Mammary epithelial cell (primary cell): ENCODE measurements around the gene DCLRE1B.

ENCODE experiments used
- CTCF ChIP-seq, 2 donors: IDR thresholded peaks in 1 of 2; conservative IDR thresholded peaks in 1 of 2; 2 replicates each; pipeline ENCODE4 v1.5.1; 2011 to 2012; ENCODE audit warnings: inconsistent platforms in 2 of 2, low read length in 2 of 2, mild to moderate bottlenecking in 2 of 2, control low read depth in 1 of 2, low read depth in 1 of 2; ENCODE audit not compliant: insufficient read depth in 1 of 2; ENCODE audit errors: extremely low read depth in 1 of 2
- EZH2 ChIP-seq: IDR thresholded peaks from 2 replicates; pipeline ENCODE4 v1.6.1; 2012; ENCODE audit warnings: low read length, inconsistent platforms, borderline replicate concordance

- TF ChIP-seq CTCF (conservative IDR thresholded peaks at IDR 0.05 in 1 of 2, IDR thresholded peaks at IDR 0.05 in 1 of 2; ENCODE audit: extremely low read depth in 1 of 2, insufficient read depth in 1 of 2, low read depth in 1 of 2, low read length in 2 of 2) (no peak), EZH2 (no peak)
Observed at GRCh38 chr1:113895098-113895497, 10.0 kb upstream of the DCLRE1B start.
